Measurements from ENCODE around the gene UTF1.

UTF1 gene

DNA sequence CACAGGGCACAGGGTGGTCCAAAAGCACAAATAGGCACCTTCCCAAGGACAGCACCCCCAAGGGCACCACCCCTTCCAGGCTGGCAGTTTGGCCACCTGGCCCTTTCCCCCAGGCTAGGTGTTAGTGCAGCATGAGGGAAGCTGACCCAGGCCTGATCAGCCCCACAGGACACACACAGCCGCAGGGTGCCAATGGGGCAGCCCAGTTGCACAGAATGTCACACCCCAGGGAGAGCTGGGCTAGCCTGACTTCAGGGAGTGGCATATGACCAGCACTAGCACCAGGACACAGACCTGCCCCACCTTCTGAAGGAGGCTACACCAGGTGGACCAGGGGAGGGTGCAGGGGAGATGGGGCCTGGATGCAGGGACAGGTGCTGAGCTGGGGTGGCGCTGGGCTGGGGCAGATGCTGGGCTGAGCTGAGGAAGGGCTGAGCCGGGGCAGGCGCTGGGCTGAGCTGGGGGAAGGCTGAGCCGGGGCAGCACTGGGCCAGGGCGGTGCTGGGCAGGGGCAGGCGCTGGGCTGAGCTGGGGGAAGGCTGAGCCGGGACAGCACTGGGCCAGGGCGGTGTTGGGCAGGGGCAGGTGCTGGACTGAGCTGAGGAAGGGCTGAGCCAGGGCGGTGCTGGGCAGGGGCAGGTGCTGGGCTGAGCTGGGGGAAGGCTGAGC, 50.5 kb downstream of the UTF1 start:
- no peak for DNase-seq

DNA sequence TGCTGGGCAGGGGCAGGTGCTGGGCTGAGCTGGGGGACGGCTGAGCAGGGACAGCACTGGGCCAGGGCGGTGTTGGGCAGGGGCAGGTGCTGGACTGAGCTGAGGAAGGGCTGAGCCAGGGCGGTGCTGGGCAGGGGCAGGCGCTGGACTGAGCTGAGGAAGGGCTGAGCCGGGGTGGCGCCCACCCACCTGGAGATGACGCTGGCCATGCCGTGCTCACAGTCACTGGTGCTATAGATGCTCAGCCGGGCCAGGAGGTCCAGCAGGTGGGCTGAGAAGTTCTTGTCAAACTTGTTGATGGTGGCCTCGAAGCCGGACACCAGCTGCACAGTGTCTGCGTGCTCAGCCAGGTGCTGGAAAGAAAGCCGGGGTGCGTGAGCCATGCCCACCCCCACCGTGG, 51.1 kb downstream of the UTF1 start:
- no peak for DNase-seq

All from effector CD4-positive, alpha-beta T cell (primary cell).